Measurements from ENCODE around the gene YEATS2. TPM values are rescaled to one million over a fixed set of nuclear protein-coding genes. Genes with fewer than 3 reads are reported as not detected.
A peak's percentile ranks its signal among the peaks of the same experiment; 100 is the strongest.

YEATS2 gene
- total RNA-seq, 1 donor from 2014 or later: 45.3 TPM

DNA sequence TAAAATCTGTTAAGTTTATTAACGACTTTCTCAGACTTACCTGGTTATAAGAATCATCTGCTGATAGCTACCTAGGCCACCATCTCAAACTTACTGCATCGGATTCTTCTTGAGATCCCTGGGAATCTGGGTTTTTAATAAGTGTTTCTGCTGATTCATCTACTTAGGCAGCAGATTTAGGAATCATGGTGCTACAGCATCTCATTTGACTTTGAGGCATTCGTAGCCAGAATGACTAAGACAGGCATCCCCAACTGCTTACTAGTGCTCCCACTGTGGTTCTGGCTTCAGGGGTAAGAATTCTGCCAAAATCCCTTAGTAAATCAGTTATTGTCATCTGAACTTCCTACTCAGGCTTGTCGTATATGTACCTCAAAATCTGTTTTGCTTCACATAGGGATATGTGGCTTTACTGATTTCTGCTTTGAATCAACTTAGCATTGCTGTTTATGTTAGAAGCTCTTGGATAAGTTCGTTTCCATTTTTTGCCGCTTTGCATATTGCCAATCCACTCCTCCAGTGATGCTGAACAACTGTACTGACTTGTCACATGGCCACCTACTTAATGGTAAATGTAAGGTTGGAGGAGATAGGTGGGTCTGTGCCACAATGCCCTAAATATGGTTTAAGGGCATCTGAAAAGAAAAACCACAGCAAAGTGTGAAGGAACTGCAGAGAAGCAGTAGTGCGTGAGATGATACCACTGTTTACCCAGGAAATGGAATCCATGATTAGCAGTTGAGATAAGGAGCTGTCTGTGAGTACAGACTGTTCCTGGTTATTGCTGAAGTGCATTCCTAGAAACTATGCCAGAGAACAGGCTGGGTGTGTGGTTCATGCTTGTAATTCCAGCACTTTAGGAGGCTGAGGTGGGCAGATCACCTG, 67.5 kb downstream of the YEATS2 start:
- peak overlapping the region; percentile 21 for H3K4me3 Mint-ChIP-seq (ENCODE audit: unreplicated experiment)
- Histone ChIP-seq H3K36me3 (ENCODE audit: insufficient read depth, low read length) (peaks cover 38% of the 10 kb centered on the region), H3K9ac (ENCODE audit: low read length) (peak overlapping the region; percentile 9), H3K4me1 (ENCODE audit: insufficient read depth, low read length) (peaks cover 13% of the 10 kb centered on the region), H3K79me2 (ENCODE audit: insufficient read depth, low read length) (no peaks in the 10 kb centered on the region), H3K4me2 (ENCODE audit: low read length) (peak overlapping the region; percentile 53), H3K27me3 (ENCODE audit: insufficient read depth, low read length) (no peaks in the 10 kb centered on the region), H3K27ac (ENCODE audit: low read depth, low read length) (peak overlapping the region; percentile 65), H4K20me1 (ENCODE audit: insufficient read depth, low read length) (peaks cover 21% of the 10 kb centered on the region), H2AFZ (ENCODE audit: low read depth, low read length) (no peak overlapping the region), H3K4me3 (ENCODE audit: insufficient read depth, low read depth, low read length) (no peak overlapping the region), H3K9me3 (ENCODE audit: insufficient read depth, low read depth, low read length) (no peaks in the 10 kb centered on the region)
- peaks cover 20% of the 10 kb centered on the region for H3K36me3 Mint-ChIP-seq (ENCODE audit: low read depth, unreplicated experiment)
- H3K27me3 Mint-ChIP-seq (ENCODE audit: low read depth, unreplicated experiment): no peaks in the 10 kb centered on the region
- H3K27ac Mint-ChIP-seq (ENCODE audit: unreplicated experiment): peak overlapping the region; percentile 42
- FAIRE-seq: no peak
- peaks cover 9% of the 10 kb centered on the region for H3K4me1 Mint-ChIP-seq (ENCODE audit: low read depth, unreplicated experiment)
- TF ChIP-seq, protein P1, sequence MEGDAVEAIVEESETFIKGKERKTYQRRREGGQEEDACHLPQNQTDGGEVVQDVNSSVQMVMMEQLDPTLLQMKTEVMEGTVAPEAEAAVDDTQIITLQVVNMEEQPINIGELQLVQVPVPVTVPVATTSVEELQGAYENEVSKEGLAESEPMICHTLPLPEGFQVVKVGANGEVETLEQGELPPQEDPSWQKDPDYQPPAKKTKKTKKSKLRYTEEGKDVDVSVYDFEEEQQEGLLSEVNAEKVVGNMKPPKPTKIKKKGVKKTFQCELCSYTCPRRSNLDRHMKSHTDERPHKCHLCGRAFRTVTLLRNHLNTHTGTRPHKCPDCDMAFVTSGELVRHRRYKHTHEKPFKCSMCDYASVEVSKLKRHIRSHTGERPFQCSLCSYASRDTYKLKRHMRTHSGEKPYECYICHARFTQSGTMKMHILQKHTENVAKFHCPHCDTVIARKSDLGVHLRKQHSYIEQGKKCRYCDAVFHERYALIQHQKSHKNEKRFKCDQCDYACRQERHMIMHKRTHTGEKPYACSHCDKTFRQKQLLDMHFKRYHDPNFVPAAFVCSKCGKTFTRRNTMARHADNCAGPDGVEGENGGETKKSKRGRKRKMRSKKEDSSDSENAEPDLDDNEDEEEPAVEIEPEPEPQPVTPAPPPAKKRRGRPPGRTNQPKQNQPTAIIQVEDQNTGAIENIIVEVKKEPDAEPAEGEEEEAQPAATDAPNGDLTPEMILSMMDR (IDR thresholded peaks at IDR 0.05; ENCODE audit: insufficient read depth, low read depth, low read length): no peak
- no peak for TF ChIP-seq EZH2 (IDR thresholded peaks at IDR 0.05; ENCODE audit: insufficient read depth, low read length)
- H3K9me3 Mint-ChIP-seq (ENCODE audit: unreplicated experiment): no peaks in the 10 kb centered on the region
- DNase-seq (ENCODE audit: low read depth): peak; percentile 94

DNA sequence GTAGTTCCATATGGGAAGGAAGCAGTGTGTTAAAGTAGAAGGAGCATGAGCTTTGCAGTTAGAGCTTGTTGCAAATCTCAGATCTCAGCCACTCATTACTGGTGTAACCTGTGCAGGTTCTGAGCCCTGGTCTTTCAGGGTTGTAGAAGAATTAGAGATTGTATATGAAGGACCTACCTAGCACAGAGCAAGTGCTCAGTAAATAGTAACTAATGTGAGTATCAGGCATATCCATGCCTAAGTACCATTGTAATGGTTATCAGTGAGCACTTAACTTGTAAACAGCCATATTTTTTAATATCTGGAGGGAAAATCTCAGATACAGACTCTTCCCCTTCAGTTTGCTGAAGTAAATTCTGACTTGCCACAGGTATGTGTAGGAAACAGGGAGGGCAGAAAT, 68.5 kb downstream of the YEATS2 start:
- Histone ChIP-seq H3K79me2 (ENCODE audit: insufficient read depth, low read length) (no peaks in the 10 kb centered on the region), H3K27ac (ENCODE audit: low read depth, low read length) (no peak overlapping the region), H3K9me3 (ENCODE audit: insufficient read depth, low read depth, low read length) (no peaks in the 10 kb centered on the region), H3K9ac (ENCODE audit: low read length) (no peak overlapping the region), H3K4me3 (ENCODE audit: insufficient read depth, low read depth, low read length) (no peak overlapping the region), H3K36me3 (ENCODE audit: insufficient read depth, low read length) (peaks cover 37% of the 10 kb centered on the region), H3K4me2 (ENCODE audit: low read length) (no peak overlapping the region), H3K4me1 (ENCODE audit: insufficient read depth, low read length) (peaks cover 13% of the 10 kb centered on the region), H4K20me1 (ENCODE audit: insufficient read depth, low read length) (peaks cover 21% of the 10 kb centered on the region), H3K27me3 (ENCODE audit: insufficient read depth, low read length) (no peaks in the 10 kb centered on the region), H2AFZ (ENCODE audit: low read depth, low read length) (no peak overlapping the region)
- Mint-ChIP-seq H3K4me3 (ENCODE audit: unreplicated experiment) (no peak overlapping the region), H3K27me3 (ENCODE audit: low read depth, unreplicated experiment) (no peaks in the 10 kb centered on the region), H3K4me1 (ENCODE audit: low read depth, unreplicated experiment) (peaks cover 9% of the 10 kb centered on the region), H3K36me3 (ENCODE audit: low read depth, unreplicated experiment) (peaks cover 18% of the 10 kb centered on the region), H3K9me3 (ENCODE audit: unreplicated experiment) (no peaks in the 10 kb centered on the region), H3K27ac (ENCODE audit: unreplicated experiment) (no peak overlapping the region)
- TF ChIP-seq, protein P1 (IDR thresholded peaks at IDR 0.05; ENCODE audit: insufficient read depth, low read depth, low read length): no peak
- TF ChIP-seq EZH2 (IDR thresholded peaks at IDR 0.05; ENCODE audit: insufficient read depth, low read length): no peak
- DNase-seq (ENCODE audit: low read depth) (no peak), FAIRE-seq (no peak)

Measured in astrocyte (in vitro differentiated cells and primary cell).